Progenitor cell of endocrine pancreas (in vitro differentiated cells): ENCODE measurements around the gene PACSIN3. TPM values are rescaled to one million over a fixed set of nuclear protein-coding genes. Genes with fewer than 3 reads are reported as not detected.
"Not testable (repeated sequence)": the region's sequence is repeated elsewhere in the genome, so short reads cannot be mapped to it uniquely, and the experiment has no call there.

ENCODE experiments used
- DNase-seq: peaks from one replicate; pipeline ENCODE4 v3.0.0; 2021; ENCODE audit warnings: low spot score; ENCODE audit not compliant: unreplicated experiment
- H3K27ac Mint-ChIP-seq: 2 replicates; pipeline ENCODE4 v1.8.0; 2021; ENCODE audit warnings: mild to moderate bottlenecking, moderate library complexity, mixed read lengths
- H3K27me3 Mint-ChIP-seq: 2 replicates; pipeline ENCODE4 v1.8.0; 2021; ENCODE audit warnings: mixed read lengths
- H3K36me3 Mint-ChIP-seq: 2 replicates; pipeline ENCODE4 v1.8.0; 2022; ENCODE audit warnings: mixed read lengths; ENCODE audit not compliant: insufficient read depth
- H3K4me1 Mint-ChIP-seq: 2 replicates; pipeline ENCODE4 v1.8.0; 2021; ENCODE audit warnings: low read depth, mixed read lengths
- H3K4me3 Mint-ChIP-seq: 2 replicates; pipeline ENCODE4 v1.8.0; 2021; ENCODE audit warnings: low read depth, mild to moderate bottlenecking, moderate library complexity, mixed read lengths
- H3K9me3 Mint-ChIP-seq: 2 replicates; pipeline ENCODE4 v1.8.0; 2021; ENCODE audit warnings: low read depth, mixed read lengths
- total RNA-seq: library from RNA; stranded (reverse); gene quantifications from 2 replicates; pipeline ENCODE4 v1.2.1, GENCODE V29; 2021
- TF ChIP-seq, protein P1 (sequence below): fragments of 200-600 bp; sonication (generic); IDR thresholded peaks from one replicate; pipeline ENCODE4 v1.5.0; 2021; ENCODE audit warnings: antibody characterized with exemption, mild to moderate bottlenecking; ENCODE audit not compliant: unreplicated experiment

Gene PACSIN3
- total RNA-seq, 1 donor from 2014 or later = 59.6 TPM

DNA sequence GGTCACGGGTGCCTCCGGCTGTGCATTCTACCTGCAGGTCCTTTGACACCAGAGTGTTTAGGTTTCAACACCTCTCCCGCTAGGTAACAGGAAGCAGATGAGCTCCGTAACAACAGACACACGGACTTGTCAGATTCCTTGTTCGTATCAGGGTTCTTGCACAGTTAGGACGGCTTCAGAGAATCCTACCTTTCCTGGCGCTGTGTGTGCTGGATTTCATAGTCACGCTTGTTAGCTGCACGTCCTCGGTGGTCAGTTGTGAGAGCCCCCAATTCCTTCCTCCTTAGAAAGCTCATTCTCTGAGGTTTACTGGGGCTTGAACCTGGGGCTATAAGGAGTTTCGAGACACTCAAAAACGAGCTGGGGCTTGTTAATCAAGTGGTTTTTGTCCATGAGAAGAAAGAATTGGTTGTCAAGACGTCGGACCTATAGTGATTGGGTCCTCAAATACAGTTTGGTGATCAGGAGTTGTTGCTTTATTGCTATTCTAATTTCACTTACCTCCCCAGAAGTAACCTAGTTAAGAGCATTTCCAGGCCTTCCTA is 29.2 kb upstream of the PACSIN3 start:
- Mint-ChIP-seq H3K9me3 (no peaks in the 10 kb centered on the region), H3K4me1 (peaks cover 15% of the 10 kb centered on the region), H3K4me3 (peak overlapping the region; percentile 91), H3K27me3 (no peaks in the 10 kb centered on the region), H3K36me3 (peaks cover 5% of the 10 kb centered on the region), H3K27ac (peak overlapping the region; percentile 98)
- TF ChIP-seq, protein P1, sequence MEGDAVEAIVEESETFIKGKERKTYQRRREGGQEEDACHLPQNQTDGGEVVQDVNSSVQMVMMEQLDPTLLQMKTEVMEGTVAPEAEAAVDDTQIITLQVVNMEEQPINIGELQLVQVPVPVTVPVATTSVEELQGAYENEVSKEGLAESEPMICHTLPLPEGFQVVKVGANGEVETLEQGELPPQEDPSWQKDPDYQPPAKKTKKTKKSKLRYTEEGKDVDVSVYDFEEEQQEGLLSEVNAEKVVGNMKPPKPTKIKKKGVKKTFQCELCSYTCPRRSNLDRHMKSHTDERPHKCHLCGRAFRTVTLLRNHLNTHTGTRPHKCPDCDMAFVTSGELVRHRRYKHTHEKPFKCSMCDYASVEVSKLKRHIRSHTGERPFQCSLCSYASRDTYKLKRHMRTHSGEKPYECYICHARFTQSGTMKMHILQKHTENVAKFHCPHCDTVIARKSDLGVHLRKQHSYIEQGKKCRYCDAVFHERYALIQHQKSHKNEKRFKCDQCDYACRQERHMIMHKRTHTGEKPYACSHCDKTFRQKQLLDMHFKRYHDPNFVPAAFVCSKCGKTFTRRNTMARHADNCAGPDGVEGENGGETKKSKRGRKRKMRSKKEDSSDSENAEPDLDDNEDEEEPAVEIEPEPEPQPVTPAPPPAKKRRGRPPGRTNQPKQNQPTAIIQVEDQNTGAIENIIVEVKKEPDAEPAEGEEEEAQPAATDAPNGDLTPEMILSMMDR = no peak
- no peak for DNase-seq

DNA sequence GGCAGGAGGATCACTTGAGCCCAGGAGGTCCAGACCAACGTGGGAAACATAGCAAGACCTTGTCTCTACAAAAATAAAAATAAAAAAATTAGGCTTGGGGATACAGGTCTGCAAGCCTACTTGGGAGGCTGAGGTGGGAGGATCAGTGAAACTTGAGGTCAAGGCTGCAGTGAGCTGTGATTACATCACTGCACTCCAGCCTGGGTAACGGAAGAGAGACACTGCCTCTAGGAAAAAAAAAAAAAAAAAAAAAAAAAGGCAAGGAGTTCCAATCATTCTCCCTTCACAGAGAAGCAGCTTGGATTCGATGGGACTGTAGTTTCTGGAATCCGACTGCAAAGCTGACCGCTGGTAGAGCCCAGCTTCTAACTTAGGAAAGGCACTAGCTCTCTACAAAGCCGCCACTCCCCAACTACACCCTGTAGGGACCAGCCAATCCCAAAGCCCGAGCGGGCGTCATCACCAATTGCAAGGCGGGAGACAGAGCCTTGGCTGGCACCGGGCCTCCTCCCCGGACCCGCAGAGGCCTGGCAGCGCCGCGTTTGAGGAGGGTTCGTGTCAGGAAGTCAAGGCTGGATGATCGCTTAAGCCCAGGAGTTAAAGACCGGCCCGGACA is 27.8 kb upstream of the PACSIN3 start:
- Mint-ChIP-seq H3K27me3 (no peaks in the 10 kb centered on the region), H3K36me3 (peaks cover 4% of the 10 kb centered on the region), H3K4me1 (peaks cover 15% of the 10 kb centered on the region), H3K4me3 (peak overlapping the region; percentile 83), H3K27ac (peak overlapping the region; percentile 97), H3K9me3 (no peaks in the 10 kb centered on the region)
- TF ChIP-seq, protein P1 = no peak
- peak; percentile 28 for DNase-seq

DNA sequence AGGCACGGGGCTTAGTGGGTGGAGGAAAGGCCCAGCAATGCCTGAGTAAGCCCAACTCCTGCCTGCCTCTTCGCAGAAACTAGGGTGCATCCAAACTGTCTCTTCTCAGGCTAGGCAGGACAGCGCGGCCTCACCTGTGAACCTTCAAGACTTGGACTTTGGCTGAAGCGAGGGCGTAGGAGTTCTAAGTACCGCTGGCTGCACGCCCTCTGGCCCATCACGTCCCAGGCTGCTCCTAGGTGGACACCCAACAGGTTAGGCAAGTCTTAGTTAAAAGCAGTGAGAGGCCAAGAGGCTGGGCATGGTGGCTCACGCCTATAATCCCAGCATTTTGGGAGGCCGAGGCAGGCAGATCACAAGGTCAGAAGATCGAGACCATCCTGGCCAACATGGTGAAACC is 26.7 kb upstream of the PACSIN3 start:
- TF ChIP-seq, protein P1 = no peak
- no peak overlapping the region for H3K4me3 Mint-ChIP-seq
- peaks cover 13% of the 10 kb centered on the region for H3K4me1 Mint-ChIP-seq
- no peak overlapping the region for H3K27ac Mint-ChIP-seq
- no peaks in the 10 kb centered on the region for H3K9me3 Mint-ChIP-seq
- no peak for DNase-seq
- H3K27me3 Mint-ChIP-seq = no peaks in the 10 kb centered on the region
- H3K36me3 Mint-ChIP-seq = no peaks in the 10 kb centered on the region

DNA sequence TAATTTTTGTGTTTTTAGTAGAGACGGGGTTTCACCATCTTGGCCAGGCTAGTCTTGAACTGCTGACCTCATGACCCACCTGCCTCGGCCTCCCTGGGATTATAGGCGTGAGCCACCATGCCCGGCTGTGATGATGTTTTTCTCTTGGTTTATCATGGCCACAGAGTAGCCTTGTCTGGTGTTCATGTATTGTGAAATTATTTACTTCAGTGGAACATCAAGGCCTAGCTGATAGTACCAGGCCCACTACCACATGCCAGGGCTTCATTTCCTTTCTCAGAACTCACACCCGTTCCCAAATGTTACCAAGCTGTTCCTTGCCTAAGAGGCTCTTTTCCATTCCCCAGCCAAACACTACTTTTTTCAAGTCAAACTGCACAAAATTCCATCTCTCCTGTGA is 22.4 kb upstream of the PACSIN3 start:
- Mint-ChIP-seq H3K9me3 (no peaks in the 10 kb centered on the region), H3K4me1 (no peaks in the 10 kb centered on the region), H3K27ac (no peak overlapping the region), H3K4me3 (no peak overlapping the region), H3K36me3 (no peaks in the 10 kb centered on the region), H3K27me3 (no peaks in the 10 kb centered on the region)
- TF ChIP-seq, protein P1 = no peak
- DNase-seq = no peak

DNA sequence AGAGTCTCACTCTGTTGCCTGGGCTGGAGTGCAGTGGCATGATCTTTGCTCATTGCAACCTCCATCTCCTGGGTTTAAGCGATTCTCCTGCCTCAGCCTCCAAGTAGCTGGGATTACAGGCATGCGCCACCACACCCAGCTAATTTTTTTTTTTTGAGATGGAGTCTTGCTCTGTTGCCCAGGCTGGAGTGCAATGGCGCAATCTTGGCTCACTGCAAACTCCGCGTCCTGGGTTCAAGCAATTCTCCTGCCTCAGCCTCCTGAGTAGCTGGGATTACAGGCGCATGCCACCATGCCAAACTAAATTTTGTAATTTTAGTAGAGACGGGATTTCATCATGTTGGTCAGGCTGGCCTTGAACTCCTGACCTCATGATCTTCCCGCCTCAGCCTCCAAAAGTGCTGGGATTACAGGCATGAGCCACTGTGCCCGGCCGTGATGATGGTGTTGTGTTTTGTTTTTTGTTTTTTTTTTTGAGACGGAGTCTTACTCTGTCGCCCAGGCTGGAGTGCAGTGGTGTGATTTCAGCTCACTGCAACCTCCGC is 21.8 kb upstream of the PACSIN3 start:
- H3K4me1 Mint-ChIP-seq, H3K27ac Mint-ChIP-seq, H3K27me3 Mint-ChIP-seq, H3K36me3 Mint-ChIP-seq, H3K9me3 Mint-ChIP-seq, DNase-seq, H3K4me3 Mint-ChIP-seq: not testable (repeated sequence)

DNA sequence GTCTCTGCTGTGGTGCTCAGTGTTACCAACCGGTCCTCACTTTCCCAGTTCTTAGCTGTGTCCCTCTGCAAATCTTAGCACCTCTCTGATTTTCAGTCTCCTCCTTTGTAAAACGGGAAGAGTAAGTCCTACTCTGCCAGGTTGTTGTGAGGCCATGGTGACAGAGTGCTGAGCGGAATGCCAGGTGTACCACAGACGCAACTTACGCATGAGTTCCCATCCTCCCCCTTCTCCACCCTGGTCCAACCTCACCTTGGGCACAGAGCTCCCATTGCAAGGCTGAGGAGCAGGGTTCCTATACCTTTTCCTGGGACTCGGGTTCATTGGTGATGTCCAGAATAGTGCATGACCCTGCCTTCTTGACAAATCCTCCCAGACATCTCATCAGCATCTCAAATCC is 21.2 kb upstream of the PACSIN3 start:
- no peak for DNase-seq
- Mint-ChIP-seq H3K27ac (no peak overlapping the region), H3K9me3 (no peaks in the 10 kb centered on the region), H3K36me3 (no peaks in the 10 kb centered on the region), H3K4me3 (no peak overlapping the region), H3K27me3 (no peaks in the 10 kb centered on the region), H3K4me1 (no peaks in the 10 kb centered on the region)
- TF ChIP-seq, protein P1 = no peak

DNA sequence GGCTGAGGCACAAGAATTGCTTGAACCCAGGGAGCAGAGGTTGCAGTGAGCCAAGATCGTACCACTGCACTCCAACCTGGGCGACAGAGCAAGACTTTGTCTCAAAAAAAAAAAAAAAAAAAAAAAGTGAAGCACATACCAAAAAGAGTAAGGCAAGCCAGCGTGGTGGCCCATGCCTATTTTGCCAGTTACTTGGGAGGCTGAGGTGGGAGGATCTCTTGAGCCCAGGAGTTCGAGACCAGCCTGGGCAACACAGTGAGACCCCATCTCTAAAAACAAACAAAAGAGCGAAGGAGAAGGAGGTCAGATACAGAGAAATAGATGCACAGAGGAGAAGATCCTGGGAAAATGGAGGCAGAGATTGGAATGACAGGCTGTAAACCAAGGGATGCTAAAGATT is 20.3 kb upstream of the PACSIN3 start:
- not testable (repeated sequence) for H3K4me3 Mint-ChIP-seq, H3K9me3 Mint-ChIP-seq, H3K27ac Mint-ChIP-seq, H3K4me1 Mint-ChIP-seq, H3K27me3 Mint-ChIP-seq, H3K36me3 Mint-ChIP-seq, DNase-seq
